ENCODE results near the gene STARD3NL. TPM values are rescaled to one million over a fixed set of nuclear protein-coding genes. Genes with fewer than 3 reads are reported as not detected.
"Not testable (repeated sequence)": the region's sequence is repeated elsewhere in the genome, so short reads cannot be mapped to it uniquely, and the experiment has no call there.

Gene STARD3NL
- polyA plus RNA-seq, 1 donor from 2014 or later = 233 TPM

- H3F3A ChIP-seq (ENCODE audit: insufficient read depth, low read length, poor library complexity, severe bottlenecking); H2AFZ ChIP-seq (ENCODE audit: low read depth, low read length); H3K27me3 ChIP-seq (ENCODE audit: insufficient read depth, low read depth, low read length); H3K4me3 ChIP-seq (ENCODE audit: low read length); H3K4me2 ChIP-seq (ENCODE audit: low read length); H3K9me2 ChIP-seq (ENCODE audit: insufficient read depth, low read length); H3K9me3 ChIP-seq (ENCODE audit: low read length); H4K20me1 ChIP-seq (ENCODE audit: insufficient read depth); H3K27ac ChIP-seq (ENCODE audit: low read length); H3K9ac ChIP-seq (ENCODE audit: low read length); H3K79me2 ChIP-seq (replicated peaks; ENCODE audit: insufficient read depth, low read length); H3K36me3 ChIP-seq (ENCODE audit: insufficient read depth, low read length): not testable (repeated sequence)
These were observed 84.0 kb downstream of the STARD3NL start for GRCh38 chr7:38262026-38262425.

- H3K9ac ChIP-seq (ENCODE audit: low read length) = no peak overlapping the region
- H3K9me3 ChIP-seq (ENCODE audit: low read length) = no peaks in the 10 kb centered on the region
- H3F3A ChIP-seq (ENCODE audit: insufficient read depth, low read length, poor library complexity, severe bottlenecking) = no peaks in the 10 kb centered on the region
- no peaks in the 10 kb centered on the region for H4K20me1 ChIP-seq (ENCODE audit: insufficient read depth)
- no peak overlapping the region for H3K27ac ChIP-seq (ENCODE audit: low read length)
- no peaks in the 10 kb centered on the region for H3K79me2 ChIP-seq (replicated peaks; ENCODE audit: insufficient read depth, low read length)
- no peaks in the 10 kb centered on the region for H3K9me2 ChIP-seq (ENCODE audit: insufficient read depth, low read length)
- no peaks in the 10 kb centered on the region for H3K27me3 ChIP-seq (ENCODE audit: insufficient read depth, low read depth, low read length)
- H3K36me3 ChIP-seq (ENCODE audit: insufficient read depth, low read length) = no peaks in the 10 kb centered on the region
- no peak overlapping the region for H3K4me2 ChIP-seq (ENCODE audit: low read length)
- no peak overlapping the region for H2AFZ ChIP-seq (ENCODE audit: low read depth, low read length)
- TF ChIP-seq SMC3 (conservative IDR thresholded peaks at IDR 0.05; ENCODE audit: poor library complexity) = no peak
- TF ChIP-seq RAD21 (conservative IDR thresholded peaks at IDR 0.05) = no peak
- TF ChIP-seq EP300 (conservative IDR thresholded peaks at IDR 0.05; ENCODE audit: poor library complexity, severe bottlenecking) = no peak
- no peak for TF ChIP-seq TAF1 (IDR thresholded peaks at IDR 0.05; ENCODE audit: low read depth)
- TF ChIP-seq, protein P1, sequence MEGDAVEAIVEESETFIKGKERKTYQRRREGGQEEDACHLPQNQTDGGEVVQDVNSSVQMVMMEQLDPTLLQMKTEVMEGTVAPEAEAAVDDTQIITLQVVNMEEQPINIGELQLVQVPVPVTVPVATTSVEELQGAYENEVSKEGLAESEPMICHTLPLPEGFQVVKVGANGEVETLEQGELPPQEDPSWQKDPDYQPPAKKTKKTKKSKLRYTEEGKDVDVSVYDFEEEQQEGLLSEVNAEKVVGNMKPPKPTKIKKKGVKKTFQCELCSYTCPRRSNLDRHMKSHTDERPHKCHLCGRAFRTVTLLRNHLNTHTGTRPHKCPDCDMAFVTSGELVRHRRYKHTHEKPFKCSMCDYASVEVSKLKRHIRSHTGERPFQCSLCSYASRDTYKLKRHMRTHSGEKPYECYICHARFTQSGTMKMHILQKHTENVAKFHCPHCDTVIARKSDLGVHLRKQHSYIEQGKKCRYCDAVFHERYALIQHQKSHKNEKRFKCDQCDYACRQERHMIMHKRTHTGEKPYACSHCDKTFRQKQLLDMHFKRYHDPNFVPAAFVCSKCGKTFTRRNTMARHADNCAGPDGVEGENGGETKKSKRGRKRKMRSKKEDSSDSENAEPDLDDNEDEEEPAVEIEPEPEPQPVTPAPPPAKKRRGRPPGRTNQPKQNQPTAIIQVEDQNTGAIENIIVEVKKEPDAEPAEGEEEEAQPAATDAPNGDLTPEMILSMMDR (IDR thresholded peaks at IDR 0.05; ENCODE audit: poor library complexity, severe bottlenecking) = no peak
- no peak for TF ChIP-seq POLR2AphosphoS5 (IDR thresholded peaks at IDR 0.05)
- TF ChIP-seq, protein P2, sequence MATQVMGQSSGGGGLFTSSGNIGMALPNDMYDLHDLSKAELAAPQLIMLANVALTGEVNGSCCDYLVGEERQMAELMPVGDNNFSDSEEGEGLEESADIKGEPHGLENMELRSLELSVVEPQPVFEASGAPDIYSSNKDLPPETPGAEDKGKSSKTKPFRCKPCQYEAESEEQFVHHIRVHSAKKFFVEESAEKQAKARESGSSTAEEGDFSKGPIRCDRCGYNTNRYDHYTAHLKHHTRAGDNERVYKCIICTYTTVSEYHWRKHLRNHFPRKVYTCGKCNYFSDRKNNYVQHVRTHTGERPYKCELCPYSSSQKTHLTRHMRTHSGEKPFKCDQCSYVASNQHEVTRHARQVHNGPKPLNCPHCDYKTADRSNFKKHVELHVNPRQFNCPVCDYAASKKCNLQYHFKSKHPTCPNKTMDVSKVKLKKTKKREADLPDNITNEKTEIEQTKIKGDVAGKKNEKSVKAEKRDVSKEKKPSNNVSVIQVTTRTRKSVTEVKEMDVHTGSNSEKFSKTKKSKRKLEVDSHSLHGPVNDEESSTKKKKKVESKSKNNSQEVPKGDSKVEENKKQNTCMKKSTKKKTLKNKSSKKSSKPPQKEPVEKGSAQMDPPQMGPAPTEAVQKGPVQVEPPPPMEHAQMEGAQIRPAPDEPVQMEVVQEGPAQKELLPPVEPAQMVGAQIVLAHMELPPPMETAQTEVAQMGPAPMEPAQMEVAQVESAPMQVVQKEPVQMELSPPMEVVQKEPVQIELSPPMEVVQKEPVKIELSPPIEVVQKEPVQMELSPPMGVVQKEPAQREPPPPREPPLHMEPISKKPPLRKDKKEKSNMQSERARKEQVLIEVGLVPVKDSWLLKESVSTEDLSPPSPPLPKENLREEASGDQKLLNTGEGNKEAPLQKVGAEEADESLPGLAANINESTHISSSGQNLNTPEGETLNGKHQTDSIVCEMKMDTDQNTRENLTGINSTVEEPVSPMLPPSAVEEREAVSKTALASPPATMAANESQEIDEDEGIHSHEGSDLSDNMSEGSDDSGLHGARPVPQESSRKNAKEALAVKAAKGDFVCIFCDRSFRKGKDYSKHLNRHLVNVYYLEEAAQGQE (IDR thresholded peaks at IDR 0.05; ENCODE audit: borderline replicate concordance) = no peak
- TF ChIP-seq EZH2 (IDR thresholded peaks at IDR 0.05; ENCODE audit: borderline replicate concordance, insufficient read depth, low read length, poor library complexity, severe bottlenecking) = no peak
- no peak overlapping the region for H3K4me3 ChIP-seq (ENCODE audit: low read length)
These were observed 84.5 kb downstream of the STARD3NL start for GRCh38 chr7:38262545-38262944.

- not testable (repeated sequence) for H3F3A ChIP-seq (ENCODE audit: insufficient read depth, low read length, poor library complexity, severe bottlenecking); H3K9me3 ChIP-seq (ENCODE audit: low read length); H3K4me3 ChIP-seq (ENCODE audit: low read length); H3K27ac ChIP-seq (ENCODE audit: low read length); H3K36me3 ChIP-seq (ENCODE audit: insufficient read depth, low read length); H3K27me3 ChIP-seq (ENCODE audit: insufficient read depth, low read depth, low read length); H3K4me2 ChIP-seq (ENCODE audit: low read length); H2AFZ ChIP-seq (ENCODE audit: low read depth, low read length); H3K9me2 ChIP-seq (ENCODE audit: insufficient read depth, low read length); H3K9ac ChIP-seq (ENCODE audit: low read length); H3K79me2 ChIP-seq (replicated peaks; ENCODE audit: insufficient read depth, low read length); H4K20me1 ChIP-seq (ENCODE audit: insufficient read depth)
These were observed 85.2 kb downstream of the STARD3NL start for GRCh38 chr7:38263274-38263673.

GRCh38 chr7:38264602-38265001, 86.6 kb downstream of the STARD3NL start:
- H3K79me2 ChIP-seq (replicated peaks; ENCODE audit: insufficient read depth, low read length); H3K9ac ChIP-seq (ENCODE audit: low read length); H3K9me3 ChIP-seq (ENCODE audit: low read length); H3K9me2 ChIP-seq (ENCODE audit: insufficient read depth, low read length); H3K4me3 ChIP-seq (ENCODE audit: low read length); H3F3A ChIP-seq (ENCODE audit: insufficient read depth, low read length, poor library complexity, severe bottlenecking); H4K20me1 ChIP-seq (ENCODE audit: insufficient read depth); H3K4me2 ChIP-seq (ENCODE audit: low read length); H3K27ac ChIP-seq (ENCODE audit: low read length); H2AFZ ChIP-seq (ENCODE audit: low read depth, low read length); H3K36me3 ChIP-seq (ENCODE audit: insufficient read depth, low read length); H3K27me3 ChIP-seq (ENCODE audit: insufficient read depth, low read depth, low read length): not testable (repeated sequence)

- H3F3A ChIP-seq (ENCODE audit: insufficient read depth, low read length, poor library complexity, severe bottlenecking); H2AFZ ChIP-seq (ENCODE audit: low read depth, low read length); H3K27me3 ChIP-seq (ENCODE audit: insufficient read depth, low read depth, low read length); H3K9me2 ChIP-seq (ENCODE audit: insufficient read depth, low read length); H3K9me3 ChIP-seq (ENCODE audit: low read length); H3K4me2 ChIP-seq (ENCODE audit: low read length); H3K9ac ChIP-seq (ENCODE audit: low read length); H3K36me3 ChIP-seq (ENCODE audit: insufficient read depth, low read length); H3K4me3 ChIP-seq (ENCODE audit: low read length); H3K79me2 ChIP-seq (replicated peaks; ENCODE audit: insufficient read depth, low read length); H3K27ac ChIP-seq (ENCODE audit: low read length); H4K20me1 ChIP-seq (ENCODE audit: insufficient read depth): not testable (repeated sequence)
These were observed 87.9 kb downstream of the STARD3NL start for GRCh38 chr7:38265958-38266357.

All from neural cell (in vitro differentiated cells).